ENCODE measurements around the gene CTIF.

CTIF gene

GRCh38 chr18:48781163-48781987 lies 242.5 kb downstream of the CTIF start:
- peak overlapping the region; percentile 50 for H2AFZ ChIP-seq
- peaks cover 4% of the 10 kb centered on the region for H3K79me2 ChIP-seq
- H3K27ac ChIP-seq, result peak overlapping the region; percentile 64
- no peak overlapping the region for H3K4me3 ChIP-seq (ENCODE audit: low read depth, low read length)
- no peak overlapping the region for H3K4me2 ChIP-seq (ENCODE audit: low read length)
- H3K27me3 ChIP-seq (ENCODE audit: control insufficient read depth, insufficient read depth, low read length), result no peaks in the 10 kb centered on the region
- no peak overlapping the region for H3K9ac ChIP-seq
- no peaks in the 10 kb centered on the region for H3K9me3 ChIP-seq (ENCODE audit: control insufficient read depth, low read length)
- no peak for TF ChIP-seq CTCF (IDR thresholded peaks at IDR 0.05)
- H3K36me3 ChIP-seq (ENCODE audit: control insufficient read depth, insufficient read depth, low read length), result no peaks in the 10 kb centered on the region
- peaks cover 28% of the 10 kb centered on the region for H3K4me1 ChIP-seq

GRCh38 chr18:48781988-48782363 lies 243.1 kb downstream of the CTIF start:
- no peak overlapping the region for H3K4me2 ChIP-seq (ENCODE audit: low read length)
- TF ChIP-seq CTCF (IDR thresholded peaks at IDR 0.05), result no peak
- no peak overlapping the region for H3K9ac ChIP-seq
- no peak overlapping the region for H2AFZ ChIP-seq
- H3K4me3 ChIP-seq (ENCODE audit: low read depth, low read length), result no peak overlapping the region
- H3K36me3 ChIP-seq (ENCODE audit: control insufficient read depth, insufficient read depth, low read length), result no peaks in the 10 kb centered on the region
- H3K27me3 ChIP-seq (ENCODE audit: control insufficient read depth, insufficient read depth, low read length), result no peaks in the 10 kb centered on the region
- H3K9me3 ChIP-seq (ENCODE audit: control insufficient read depth, low read length), result no peaks in the 10 kb centered on the region
- H3K4me1 ChIP-seq, result peaks cover 28% of the 10 kb centered on the region
- peak overlapping the region; percentile 64 for H3K27ac ChIP-seq
- peaks cover 4% of the 10 kb centered on the region for H3K79me2 ChIP-seq

- Histone ChIP-seq H2AFZ (no peak overlapping the region), H3K4me3 (ENCODE audit: low read depth, low read length) (no peak overlapping the region), H3K79me2 (peaks cover 4% of the 10 kb centered on the region), H3K27ac (no peak overlapping the region), H3K27me3 (ENCODE audit: control insufficient read depth, insufficient read depth, low read length) (no peaks in the 10 kb centered on the region), H3K9ac (no peak overlapping the region), H3K36me3 (ENCODE audit: control insufficient read depth, insufficient read depth, low read length) (no peaks in the 10 kb centered on the region), H3K4me2 (ENCODE audit: low read length) (no peak overlapping the region), H3K9me3 (ENCODE audit: control insufficient read depth, low read length) (no peaks in the 10 kb centered on the region), H3K4me1 (peaks cover 25% of the 10 kb centered on the region)
- TF ChIP-seq CTCF (IDR thresholded peaks at IDR 0.05), result no peak
Measured at GRCh38 chr18:48782381-48782861, 243.6 kb downstream of the CTIF start.

GRCh38 chr18:48783616-48784520 lies 245.0 kb downstream of the CTIF start:
- Histone ChIP-seq H3K4me2 (ENCODE audit: low read length) (no peak overlapping the region), H3K9me3 (ENCODE audit: control insufficient read depth, low read length) (no peaks in the 10 kb centered on the region), H3K27me3 (ENCODE audit: control insufficient read depth, insufficient read depth, low read length) (no peaks in the 10 kb centered on the region), H3K36me3 (ENCODE audit: control insufficient read depth, insufficient read depth, low read length) (no peaks in the 10 kb centered on the region), H3K27ac (no peak overlapping the region), H3K9ac (no peak overlapping the region), H3K4me3 (ENCODE audit: low read depth, low read length) (no peak overlapping the region), H3K79me2 (peaks cover 4% of the 10 kb centered on the region), H3K4me1 (peaks cover 25% of the 10 kb centered on the region), H2AFZ (no peak overlapping the region)
- TF ChIP-seq CTCF (IDR thresholded peaks at IDR 0.05), result no peak
